ENCODE results near the gene MPEG1. TPM values are rescaled to one million over a fixed set of nuclear protein-coding genes. Genes with fewer than 3 reads are reported as not detected.

The MPEG1 gene
- total RNA-seq, 1 donor from 2014 or later = not detected

GRCh38 chr11:59182457-59183151 lies 30.1 kb downstream of the MPEG1 start:
- H3K36me3 Mint-ChIP-seq (ENCODE audit: insufficient read depth) = peaks cover 48% of the 10 kb centered on the region
- DNase-seq (ENCODE audit: low spot score, unreplicated experiment) = no peak
- no peak overlapping the region for H3K4me3 Mint-ChIP-seq (ENCODE audit: low read depth)
- H3K4me1 Mint-ChIP-seq (ENCODE audit: low read depth) = peaks cover 50% of the 10 kb centered on the region
- peaks cover 2% of the 10 kb centered on the region for H3K9me3 Mint-ChIP-seq (ENCODE audit: low read depth)
- peak; percentile 57 for TF ChIP-seq CTCF (IDR thresholded peaks at IDR 0.05; ENCODE audit: unreplicated experiment)
- no peak overlapping the region for H3K27ac Mint-ChIP-seq
- H3K27me3 Mint-ChIP-seq = no peaks in the 10 kb centered on the region

DNA sequence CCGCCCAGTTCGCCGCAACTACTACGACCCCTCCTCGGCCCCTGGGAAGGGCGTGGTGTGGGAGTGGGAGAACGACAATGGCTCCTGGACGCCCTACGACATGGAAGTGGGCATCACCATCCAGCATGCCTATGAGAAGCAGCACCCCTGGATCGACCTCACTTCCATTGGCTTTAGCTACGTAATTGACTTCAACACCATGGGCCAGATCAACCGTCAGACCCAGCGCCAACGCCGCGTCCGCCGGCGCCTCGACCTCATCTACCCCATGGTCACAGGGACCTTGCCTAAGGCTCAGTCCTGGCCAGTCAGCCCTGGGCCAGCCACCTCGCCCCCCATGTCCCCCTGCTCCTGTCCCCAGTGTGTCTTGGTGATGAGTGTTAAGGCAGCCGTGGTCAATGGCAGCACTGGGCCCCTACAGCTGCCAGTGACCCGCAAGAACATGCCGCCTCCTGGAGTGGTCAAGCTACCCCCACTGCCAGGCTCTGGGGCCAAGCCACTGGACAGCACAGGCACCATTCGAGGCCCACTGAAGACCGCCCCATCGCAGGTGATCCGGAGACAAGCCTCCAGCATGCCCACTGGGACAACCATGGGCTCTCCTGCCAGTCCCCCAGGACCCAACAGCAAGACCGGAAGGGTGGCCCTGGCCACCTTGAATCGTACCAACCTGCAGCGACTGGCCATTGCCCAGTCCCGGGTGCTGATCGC lies 30.8 kb downstream of the MPEG1 start:
- Mint-ChIP-seq H3K9me3 (ENCODE audit: low read depth) (peaks cover 2% of the 10 kb centered on the region), H3K4me3 (ENCODE audit: low read depth) (no peak overlapping the region), H3K27ac (peak overlapping the region; percentile 41), H3K36me3 (ENCODE audit: insufficient read depth) (peaks cover 48% of the 10 kb centered on the region), H3K4me1 (ENCODE audit: low read depth) (peaks cover 47% of the 10 kb centered on the region), H3K27me3 (no peaks in the 10 kb centered on the region)
- TF ChIP-seq CTCF (IDR thresholded peaks at IDR 0.05; ENCODE audit: unreplicated experiment) = no peak
- no peak for DNase-seq (ENCODE audit: low spot score, unreplicated experiment)

GRCh38 chr11:59180907-59181306 lies 31.8 kb downstream of the MPEG1 start:
- DNase-seq (ENCODE audit: low spot score, unreplicated experiment) = no peak
- peak overlapping the region; percentile 37 for H3K27ac Mint-ChIP-seq
- peaks cover 44% of the 10 kb centered on the region for H3K36me3 Mint-ChIP-seq (ENCODE audit: insufficient read depth)
- no peaks in the 10 kb centered on the region for H3K27me3 Mint-ChIP-seq
- peaks cover 40% of the 10 kb centered on the region for H3K4me1 Mint-ChIP-seq (ENCODE audit: low read depth)
- no peak for TF ChIP-seq CTCF (IDR thresholded peaks at IDR 0.05; ENCODE audit: unreplicated experiment)
- peaks cover 2% of the 10 kb centered on the region for H3K9me3 Mint-ChIP-seq (ENCODE audit: low read depth)
- H3K4me3 Mint-ChIP-seq (ENCODE audit: low read depth) = no peak overlapping the region

GRCh38 chr11:59180168-59180776 lies 32.5 kb downstream of the MPEG1 start:
- Mint-ChIP-seq H3K36me3 (ENCODE audit: insufficient read depth) (peaks cover 45% of the 10 kb centered on the region), H3K4me1 (ENCODE audit: low read depth) (peaks cover 42% of the 10 kb centered on the region), H3K27me3 (no peaks in the 10 kb centered on the region), H3K27ac (no peak overlapping the region), H3K9me3 (ENCODE audit: low read depth) (peaks cover 2% of the 10 kb centered on the region), H3K4me3 (ENCODE audit: low read depth) (no peak overlapping the region)
- no peak for DNase-seq (ENCODE audit: low spot score, unreplicated experiment)
- no peak for TF ChIP-seq CTCF (IDR thresholded peaks at IDR 0.05; ENCODE audit: unreplicated experiment)

DNA sequence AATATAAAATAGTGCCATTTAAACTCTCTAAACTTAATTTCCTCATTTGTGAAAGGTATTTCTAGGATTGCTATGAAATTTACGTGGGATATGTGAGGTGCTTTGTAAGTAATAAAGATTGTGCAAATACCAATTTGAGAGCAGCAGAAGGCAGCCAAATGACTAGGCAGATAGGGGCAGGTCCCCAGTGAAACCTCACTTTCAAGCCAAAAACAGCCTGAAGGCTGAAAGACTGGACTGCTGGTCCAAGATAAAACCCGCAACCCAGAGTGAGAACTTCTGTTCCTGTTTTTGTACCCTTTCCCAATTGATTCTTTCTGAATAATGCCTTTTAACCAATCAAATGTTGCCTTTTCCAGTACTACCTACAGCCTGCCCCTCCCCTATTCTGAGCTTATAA lies 33.6 kb downstream of the MPEG1 start:
- no peaks in the 10 kb centered on the region for H3K27me3 Mint-ChIP-seq
- H3K4me3 Mint-ChIP-seq (ENCODE audit: low read depth) = no peak overlapping the region
- no peak for TF ChIP-seq CTCF (IDR thresholded peaks at IDR 0.05; ENCODE audit: unreplicated experiment)
- H3K4me1 Mint-ChIP-seq (ENCODE audit: low read depth) = peaks cover 44% of the 10 kb centered on the region
- H3K36me3 Mint-ChIP-seq (ENCODE audit: insufficient read depth) = peaks cover 41% of the 10 kb centered on the region
- peaks cover 2% of the 10 kb centered on the region for H3K9me3 Mint-ChIP-seq (ENCODE audit: low read depth)
- DNase-seq (ENCODE audit: low spot score, unreplicated experiment) = no peak
- H3K27ac Mint-ChIP-seq = no peak overlapping the region

Data from progenitor cell of endocrine pancreas (in vitro differentiated cells).